ENCODE results near the gene GRIP2. TPM values are rescaled to one million over a fixed set of nuclear protein-coding genes. Genes with fewer than 3 reads are reported as not detected.

Gene GRIP2
- total and polyA plus RNA-seq, 2 of the 4 experiments (the other 2 are of a cell fraction), result 0.05 TPM; not detected in 1

GRCh38 chr3:14561051-14561960, 21.2 kb upstream of the GRIP2 start:
- no peak overlapping the region for H4K91ac ChIP-seq (ENCODE audit: insufficient read depth, low read depth, low read length)
- no peaks in the 10 kb centered on the region for H3K9me1 ChIP-seq (ENCODE audit: insufficient read depth, low read length)
- H3K36me3 ChIP-seq (ENCODE audit: control insufficient read depth, insufficient read depth, low read length), result no peaks in the 10 kb centered on the region
- no TSS peak for BruUV-seq (replicated peaks)
- dilution Hi-C loops (cut with HindIII; ENCODE audit: low sequenced_read_pairs, unreplicated experiment) (no loop called here), intact Hi-C loops (cut with micrococcal nuclease) (loop anchor here (1.0 kb wide), 1 partner anchor 90 kb away; the partner anchor contains the start of gene CCDC174), in situ Hi-C loops (cut with MboI; ENCODE audit: low sequenced_read_pairs) (loop anchor here (25.0 kb wide), 1 partner anchor 674 kb away; the partner anchor contains the start of gene WNT7A)
- no peak overlapping the region for H2BK5ac ChIP-seq (ENCODE audit: low read depth, low read length, poor library complexity, severe bottlenecking)
- no peak overlapping the region for H3K27ac ChIP-seq (ENCODE audit: insufficient read depth, low read length)
- no peak overlapping the region for H4K8ac ChIP-seq (ENCODE audit: low read depth in 2 of 2, low read length in 2 of 2)
- H3K4me1 ChIP-seq (ENCODE audit: control insufficient read depth, insufficient read depth, low read length), result no peaks in the 10 kb centered on the region
- no peak overlapping the region for H3K18ac ChIP-seq (ENCODE audit: low read depth, low read length)
- WGBS, 2 experiments (ENCODE audit: extremely low coverage in 2 of 2, insufficient read length in 1 of 2), result no CpG with 5 or more reads among the region's 8 CpGs
- no peak overlapping the region for H3K23ac ChIP-seq (ENCODE audit: low read depth, low read length)
- H3K27me3 ChIP-seq (ENCODE audit: control insufficient read depth, insufficient read depth, low read length), result peaks cover 48% of the 10 kb centered on the region
- no peak overlapping the region for H2BK20ac ChIP-seq (ENCODE audit: low read depth, low read length)
- no peak overlapping the region for H3K56ac ChIP-seq (ENCODE audit: extremely low read depth, insufficient read depth, low read length)
- DNase-seq, result peak; percentile 60
- no peak overlapping the region for H3K4ac ChIP-seq (ENCODE audit: low read depth, low read length)
- no peak overlapping the region for H3K4me2 ChIP-seq (ENCODE audit: low read depth, low read length)
- no peak overlapping the region for H2AFZ ChIP-seq (replicated peaks; ENCODE audit: low read length, poor library complexity)
- CTCF ChIA-PET, result no interaction called here
- peak overlapping the region; percentile 57 for H2AK9ac ChIP-seq (replicated peaks; ENCODE audit: low read depth, low read length, poor library complexity)
- H3K79me1 ChIP-seq (ENCODE audit: low read depth in 1 of 2, low read length in 2 of 2), result no peaks in the 10 kb centered on the region
- H2BK120ac ChIP-seq (ENCODE audit: low read depth, low read length), result no peak overlapping the region
- TF ChIP-seq, protein P1, sequence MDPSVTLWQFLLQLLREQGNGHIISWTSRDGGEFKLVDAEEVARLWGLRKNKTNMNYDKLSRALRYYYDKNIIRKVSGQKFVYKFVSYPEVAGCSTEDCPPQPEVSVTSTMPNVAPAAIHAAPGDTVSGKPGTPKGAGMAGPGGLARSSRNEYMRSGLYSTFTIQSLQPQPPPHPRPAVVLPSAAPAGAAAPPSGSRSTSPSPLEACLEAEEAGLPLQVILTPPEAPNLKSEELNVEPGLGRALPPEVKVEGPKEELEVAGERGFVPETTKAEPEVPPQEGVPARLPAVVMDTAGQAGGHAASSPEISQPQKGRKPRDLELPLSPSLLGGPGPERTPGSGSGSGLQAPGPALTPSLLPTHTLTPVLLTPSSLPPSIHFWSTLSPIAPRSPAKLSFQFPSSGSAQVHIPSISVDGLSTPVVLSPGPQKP (IDR thresholded peaks at IDR 0.05; ENCODE audit: borderline replicate concordance, low read depth, low read length), result no peak
- TF ChIP-seq MAFK (IDR thresholded peaks at IDR 0.05; ENCODE audit: low read depth, low read length), result peak; percentile 65
- no peak overlapping the region for H2BK15ac ChIP-seq (ENCODE audit: low read depth, low read length)
- no peak overlapping the region for H4K5ac ChIP-seq (ENCODE audit: low read depth, low read length)
- no peaks in the 10 kb centered on the region for H3K9me3 ChIP-seq (ENCODE audit: control insufficient read depth, insufficient read depth, low read length)
- peak; percentile 91 for ATAC-seq (ENCODE audit: low read depth)
- H3K14ac ChIP-seq (replicated peaks; ENCODE audit: low read depth, low read length), result no peak overlapping the region
- no peak overlapping the region for H3K4me3 ChIP-seq (ENCODE audit: insufficient read depth, low read depth, low read length)
- no peak overlapping the region for H3K9ac ChIP-seq (ENCODE audit: low read depth, low read length)
- H4K20me1 ChIP-seq (ENCODE audit: insufficient read depth, low read length), result no peaks in the 10 kb centered on the region
- POLR2A ChIA-PET (ENCODE audit: unreplicated experiment), result no interaction called here
- H2AK5ac ChIP-seq (ENCODE audit: low read depth, low read length), result no peak overlapping the region

Data from IMR-90 (cell line).